HL-60 (cell line): ENCODE measurements around the gene PLA2G6.

ENCODE experiments used
- DNase-seq, 2 experiments: peaks; one replicate each; pipeline ENCODE4 v3.0.0-alpha.2; 2010 to 2020; ENCODE audit warnings: low read depth in 1 of 2, low spot score in 1 of 2
- H3K27ac ChIP-seq: fragments of 250-450 bp; sonication (Bioruptor Pico); replicated peaks from 2 replicates; pipeline ENCODE4 v1.5.1; 2020; ENCODE audit warnings: mild to moderate bottlenecking, moderate library complexity
- H3K27me3 ChIP-seq: fragments of 250-450 bp; sonication (Bioruptor Pico); 2 replicates; pipeline ENCODE4 v1.5.1; 2021; ENCODE audit warnings: mild to moderate bottlenecking, moderate library complexity; ENCODE audit not compliant: insufficient read depth, poor library complexity, severe bottlenecking
- H3K4me3 ChIP-seq: replicated peaks from 2 replicates; pipeline ENCODE4 v1.5.1; 2011; ENCODE audit warnings: mild to moderate bottlenecking, control low read depth, low read length; ENCODE audit not compliant: insufficient read depth
- CTCF ChIP-seq: IDR thresholded peaks from one replicate; pipeline ENCODE4 v1.5.1; 2011; ENCODE audit warnings: low read length, control low read depth, inconsistent platforms; ENCODE audit not compliant: insufficient read depth
- GABPA ChIP-seq: IDR thresholded peaks from 2 replicates; pipeline ENCODE4 v1.6.1; 2012; ENCODE audit warnings: low read depth
- POLR2AphosphoS5 ChIP-seq: IDR thresholded peaks from 2 replicates; pipeline ENCODE4 v1.6.1; 2012; ENCODE audit warnings: low read depth
- REST ChIP-seq: IDR thresholded peaks from 2 replicates; pipeline ENCODE4 v1.6.1; 2012; ENCODE audit warnings: low read depth; ENCODE audit not compliant: insufficient replicate concordance
- SPI1 ChIP-seq: IDR thresholded peaks from 2 replicates; pipeline ENCODE4 v1.6.1; 2012; ENCODE audit warnings: low read depth, mild to moderate bottlenecking, borderline replicate concordance

The PLA2G6 gene

DNA sequence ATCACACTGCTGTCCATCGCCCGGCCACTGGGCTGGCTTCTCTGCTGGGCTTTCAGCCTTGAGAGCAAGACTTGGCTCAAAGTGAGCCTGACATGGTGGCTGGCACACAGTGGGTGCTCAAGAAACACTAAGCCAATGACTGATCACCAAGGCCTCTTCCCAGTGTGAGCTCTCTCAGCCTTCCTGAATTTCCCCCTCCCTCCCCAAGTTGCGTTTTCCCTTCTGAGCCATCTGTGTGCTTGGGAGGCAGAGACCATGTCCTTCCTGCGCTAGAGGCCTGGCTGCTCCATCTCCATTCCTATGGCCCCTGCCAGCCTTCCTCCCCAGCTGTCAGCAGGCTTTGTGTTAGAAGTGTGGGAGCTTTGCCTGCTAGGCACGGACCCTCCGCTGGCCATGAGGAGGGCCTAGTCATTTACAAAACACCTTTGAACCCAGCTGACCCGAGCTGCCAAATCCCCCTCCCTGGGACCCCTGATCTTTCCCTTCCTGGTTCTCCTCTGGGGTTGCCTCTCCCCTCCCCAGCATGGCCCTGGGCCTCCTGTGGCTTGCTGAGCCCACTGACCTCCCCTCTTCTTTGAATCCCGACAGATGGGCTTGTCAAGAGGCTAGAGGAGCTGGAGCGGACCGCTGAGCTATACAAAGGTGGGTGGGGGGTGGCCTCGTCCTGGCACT is 111.2 kb downstream of the PLA2G6 start:
- Histone ChIP-seq H3K4me3 (no peak overlapping the region), H3K27me3 (no peaks in the 10 kb centered on the region), H3K27ac (no peak overlapping the region)
- no peak for TF ChIP-seq POLR2AphosphoS5
- TF ChIP-seq SPI1, result no peak
- no peak for TF ChIP-seq CTCF
- TF ChIP-seq GABPA, result no peak
- no peak for TF ChIP-seq REST
- DNase-seq, result no peak

- TF ChIP-seq REST (no peak), POLR2AphosphoS5 (no peak), SPI1 (no peak), GABPA (no peak), CTCF (no peak)
- Histone ChIP-seq H3K4me3 (no peak overlapping the region), H3K27ac (no peak overlapping the region), H3K27me3 (no peaks in the 10 kb centered on the region)
- DNase-seq, result no peak
These were observed 112.0 kb downstream of the PLA2G6 start for GRCh38 chr22:38069372-38070249.

- H3K27me3 ChIP-seq, result no peaks in the 10 kb centered on the region
- H3K27ac ChIP-seq, result no peak overlapping the region
- no peak for TF ChIP-seq SPI1
- no peak for TF ChIP-seq GABPA
- TF ChIP-seq REST, result no peak
- TF ChIP-seq CTCF, result no peak
- TF ChIP-seq POLR2AphosphoS5, result no peak
- no peak overlapping the region for H3K4me3 ChIP-seq
- no peak for DNase-seq
These were observed 112.8 kb downstream of the PLA2G6 start for GRCh38 chr22:38068641-38069371.
